Left renal cortex interstitium (tissue), 4 donors: ENCODE measurements around the gene BACH2. TPM values are rescaled to one million over a fixed set of nuclear protein-coding genes. Genes with fewer than 3 reads are reported as not detected.
"Not testable (repeated sequence)": the region's sequence is repeated elsewhere in the genome, so short reads cannot be mapped to it uniquely, and the experiment has no call there.

Experiments used
- DNase-seq, 4 donors: peaks; one replicate each; pipeline ENCODE4 v3.0.0-alpha.2; 2013; ENCODE audit warnings: low read depth in 4 of 4, low spot score in 2 of 4, missing footprints in 1 of 4
- polyA plus RNA-seq, 4 donors: library from polyadenylated mRNA; unstranded; fragments of 120-200 nt; gene quantifications; one replicate each; pipeline ENCODE4 v1.2.1, GENCODE V29; 2013; ENCODE audit not compliant: insufficient read length in 4 of 4

The BACH2 gene
- polyA plus RNA-seq = 1 to 10 TPM; 9.1 to 9.9 (median 9.5) TPM

DNA sequence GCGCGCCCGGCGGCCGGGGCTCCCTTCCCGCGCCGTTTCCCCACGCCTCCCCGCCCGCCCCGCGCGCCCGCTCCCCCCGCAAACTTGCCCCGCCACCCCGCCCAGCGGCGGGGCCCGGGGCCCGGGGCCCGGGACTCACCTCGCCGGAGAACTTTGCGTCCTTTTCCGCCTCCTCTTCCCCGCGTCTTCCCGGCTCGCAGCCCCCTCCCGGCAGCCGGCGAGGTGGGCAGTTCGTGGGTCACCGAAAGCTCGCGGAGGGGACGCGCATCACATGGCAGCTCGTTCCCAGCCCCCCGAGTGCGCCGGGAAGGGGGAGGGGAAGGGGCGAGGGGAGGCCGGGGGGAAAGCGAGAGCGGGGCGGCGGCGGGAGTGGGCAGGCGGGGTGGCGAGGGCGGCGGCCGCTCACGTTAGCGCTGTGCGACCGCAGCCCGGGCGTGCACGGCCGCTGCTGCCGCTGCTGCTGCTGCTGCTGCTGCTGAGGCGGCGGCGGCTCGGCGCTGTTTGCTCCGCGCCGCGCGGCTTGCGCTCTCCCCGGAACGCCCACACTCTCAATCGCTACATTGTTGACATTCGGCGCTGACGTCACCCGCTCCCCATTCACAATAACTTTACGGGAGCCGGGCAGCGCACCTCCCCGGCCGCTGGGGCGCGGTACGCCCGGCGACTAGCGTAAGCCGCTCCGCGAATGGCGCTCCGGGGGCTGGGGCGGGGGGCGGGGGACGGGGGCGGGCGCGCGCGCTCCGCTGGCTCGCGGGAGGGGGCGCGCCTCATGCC lies at the start of gene BACH2:
TSS of gene BACH2 (minus strand) at position 503 of the 774 bp plus-strand sequence. CDS start 287,999 bp downstream, outside the sequence.
- DNase-seq = peak in 1 of 4 donors; percentile 85

DNA sequence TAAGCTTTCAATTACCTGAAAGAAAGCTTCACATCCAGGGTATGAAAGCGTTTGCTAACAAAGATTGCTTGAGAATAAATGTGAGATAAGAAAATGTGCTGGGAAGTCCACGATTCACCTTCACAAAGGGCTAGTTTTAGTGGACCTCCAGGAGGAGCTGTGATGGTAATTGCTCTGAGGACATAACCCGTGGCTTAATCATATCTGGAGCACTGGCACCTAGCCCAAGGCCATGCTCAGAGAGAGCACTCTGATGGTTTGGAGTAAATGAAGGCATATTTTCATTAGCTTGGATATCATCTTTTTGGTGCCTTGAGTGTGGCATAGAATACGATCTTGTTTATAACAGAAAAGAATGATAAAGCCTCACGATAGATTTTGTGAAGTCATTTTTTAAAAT lies 46.9 kb upstream of the BACH2 start:
- DNase-seq = no peak

DNA sequence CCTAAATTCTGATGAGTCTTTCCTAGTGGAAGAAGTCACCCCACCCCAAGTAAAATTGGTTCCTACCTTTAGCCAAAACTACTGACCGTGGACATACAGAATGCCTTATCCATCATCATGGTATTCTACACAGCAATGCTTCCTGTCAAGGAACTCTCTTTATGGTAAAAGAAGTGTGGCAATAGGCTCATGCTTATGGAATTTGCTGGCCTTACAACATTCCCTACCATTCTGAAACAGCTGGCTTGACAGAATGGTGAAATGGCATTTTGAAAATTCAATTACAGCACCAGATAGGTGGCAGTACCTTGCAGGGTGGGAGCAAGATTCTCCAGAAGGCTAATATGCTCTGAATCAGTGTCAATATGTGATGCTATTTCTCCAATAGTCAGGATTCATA lies 41.8 kb upstream of the BACH2 start:
- no peak for DNase-seq

GRCh38 chr6:90336388-90336947 lies 39.8 kb upstream of the BACH2 start:
- no peak for DNase-seq

DNA sequence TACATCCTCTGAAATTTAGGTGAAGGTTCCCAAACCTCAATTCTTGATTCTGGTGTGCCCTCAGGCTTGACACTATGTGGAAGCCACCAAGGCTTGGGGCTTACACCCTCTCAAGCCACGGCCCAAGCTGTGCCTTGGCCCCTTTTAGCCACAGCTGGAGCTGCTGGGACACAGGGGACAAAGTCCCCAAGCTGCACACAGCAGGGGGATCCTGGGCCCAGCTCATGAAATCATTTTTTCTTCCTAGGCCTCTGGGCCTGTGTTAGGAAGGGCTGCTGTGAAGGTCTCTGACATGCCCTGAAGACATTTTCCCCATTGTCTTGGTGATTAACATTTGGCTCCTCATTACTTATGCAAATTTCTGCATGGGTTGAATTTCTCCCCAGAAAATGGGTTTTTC lies 37.3 kb upstream of the BACH2 start:
- DNase-seq = no peak

DNA sequence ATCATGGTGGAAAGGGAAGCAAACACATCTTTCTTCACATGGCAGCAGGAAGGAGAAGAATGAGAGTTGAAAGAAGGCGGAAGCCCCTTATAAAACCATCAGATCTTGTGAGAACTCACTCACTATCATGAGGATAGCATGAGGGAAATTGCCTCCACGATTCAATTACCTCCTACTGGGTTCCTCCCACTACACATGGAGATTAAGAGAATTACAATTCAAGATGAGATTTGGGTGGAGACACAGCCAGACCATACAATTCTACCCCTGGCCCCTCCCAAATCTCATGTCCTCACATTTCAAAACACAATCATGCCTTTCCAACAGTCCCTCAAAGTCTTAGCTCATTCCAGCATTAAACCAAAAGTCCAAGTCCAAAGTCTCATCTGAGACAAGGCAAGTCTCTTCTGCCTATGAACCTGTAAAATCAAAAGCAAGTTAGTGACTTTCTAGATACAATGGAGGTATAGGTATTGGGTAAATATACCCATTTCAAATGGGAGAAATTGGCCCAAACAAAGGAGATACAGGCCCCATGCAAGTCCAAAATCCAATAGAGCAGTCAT lies 36.4 kb upstream of the BACH2 start:
- not testable (repeated sequence) for DNase-seq

GRCh38 chr6:90329386-90330077 lies 32.9 kb upstream of the BACH2 start:
- DNase-seq = no peak

DNA sequence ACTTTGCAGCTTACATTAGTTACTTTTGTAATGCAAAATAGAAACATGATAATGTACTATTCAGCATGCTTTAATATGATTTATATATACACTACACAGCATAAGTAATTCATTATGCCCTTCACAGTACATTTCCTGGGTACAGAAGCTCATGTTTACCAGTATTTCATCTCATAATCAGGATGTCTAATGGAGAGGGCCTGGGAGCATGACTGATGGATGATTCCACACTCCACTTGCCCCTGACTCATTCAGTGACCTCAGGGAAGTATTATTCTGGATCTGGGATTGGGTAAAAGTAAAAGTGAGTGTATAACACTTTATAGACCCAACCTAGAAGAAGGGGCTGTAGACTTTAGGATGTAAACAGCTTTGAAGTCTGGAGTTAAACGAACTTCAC lies 31.4 kb upstream of the BACH2 start:
- DNase-seq = no peak

DNA sequence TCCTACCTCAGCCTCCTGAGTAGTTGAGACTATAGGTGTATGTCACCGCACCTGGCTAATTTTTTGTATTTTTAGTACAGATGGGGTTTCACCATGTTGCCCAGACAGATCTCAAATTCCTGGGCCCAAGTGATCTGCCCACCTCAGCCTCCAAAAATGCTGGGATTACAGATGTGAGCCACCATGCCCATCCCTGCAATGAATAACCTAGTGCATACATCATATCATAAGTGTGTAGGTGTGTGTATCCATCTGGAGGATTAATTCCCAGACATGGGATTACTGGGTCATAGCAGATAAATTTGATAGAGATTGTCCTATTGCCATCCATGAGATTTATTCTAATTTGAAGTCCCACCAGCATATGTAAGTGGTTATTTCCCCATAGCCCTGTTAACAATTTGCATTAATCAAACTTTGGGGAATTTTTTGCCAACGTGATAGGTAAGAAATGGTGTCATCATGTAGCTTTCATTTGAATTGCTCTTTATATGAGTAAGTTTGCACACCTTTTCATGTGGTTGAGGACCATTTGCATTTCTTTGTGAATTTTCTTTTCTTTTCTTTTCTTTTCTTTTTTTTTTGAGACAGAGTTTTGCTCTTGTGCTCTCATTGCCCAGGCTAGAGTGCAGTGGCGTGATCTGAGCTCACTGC lies 29.9 kb upstream of the BACH2 start:
- DNase-seq = no peak

DNA sequence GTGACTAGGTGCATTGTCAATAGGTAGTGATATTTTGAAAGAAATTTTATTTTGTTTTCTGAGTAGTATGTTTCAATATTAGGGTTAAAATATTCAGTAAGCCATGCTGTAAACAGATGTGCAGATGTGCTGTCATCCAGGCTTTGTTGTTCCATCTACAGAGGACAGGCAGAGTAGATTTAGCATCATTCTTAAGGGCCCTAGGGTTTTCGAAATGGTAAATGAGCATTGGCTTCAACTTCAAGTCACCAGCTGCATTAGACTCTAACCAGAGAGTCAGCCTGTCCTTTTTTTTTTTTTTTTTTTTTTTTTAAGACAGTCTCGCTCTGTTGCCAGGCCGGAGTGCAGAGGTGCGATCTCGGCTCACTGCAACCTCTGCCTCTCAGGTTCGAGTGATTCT lies 27.1 kb upstream of the BACH2 start:
- no peak for DNase-seq

DNA sequence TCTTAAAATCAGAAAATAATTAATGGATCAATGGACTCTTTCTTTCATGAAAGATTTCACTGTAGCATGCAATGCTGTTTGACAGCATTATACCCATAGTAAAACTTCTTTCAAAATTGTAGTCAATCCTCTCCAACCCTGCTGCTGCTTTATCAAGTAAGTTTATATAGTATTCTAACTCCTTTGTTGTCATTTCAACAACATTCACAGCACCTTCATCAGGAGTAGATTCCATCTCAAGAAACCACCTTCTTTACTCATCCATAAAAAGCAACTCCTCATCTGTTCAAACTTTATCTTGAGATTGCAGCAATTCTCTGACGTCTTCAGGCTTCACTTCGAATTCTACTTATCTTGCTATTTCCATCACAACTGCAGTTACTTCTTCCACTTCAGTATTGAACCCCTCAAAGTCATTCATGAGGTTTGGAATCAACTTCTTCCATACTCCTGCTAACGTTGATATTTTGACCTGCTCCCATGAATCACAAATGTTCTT lies 26.4 kb upstream of the BACH2 start:
- no peak for DNase-seq

DNA sequence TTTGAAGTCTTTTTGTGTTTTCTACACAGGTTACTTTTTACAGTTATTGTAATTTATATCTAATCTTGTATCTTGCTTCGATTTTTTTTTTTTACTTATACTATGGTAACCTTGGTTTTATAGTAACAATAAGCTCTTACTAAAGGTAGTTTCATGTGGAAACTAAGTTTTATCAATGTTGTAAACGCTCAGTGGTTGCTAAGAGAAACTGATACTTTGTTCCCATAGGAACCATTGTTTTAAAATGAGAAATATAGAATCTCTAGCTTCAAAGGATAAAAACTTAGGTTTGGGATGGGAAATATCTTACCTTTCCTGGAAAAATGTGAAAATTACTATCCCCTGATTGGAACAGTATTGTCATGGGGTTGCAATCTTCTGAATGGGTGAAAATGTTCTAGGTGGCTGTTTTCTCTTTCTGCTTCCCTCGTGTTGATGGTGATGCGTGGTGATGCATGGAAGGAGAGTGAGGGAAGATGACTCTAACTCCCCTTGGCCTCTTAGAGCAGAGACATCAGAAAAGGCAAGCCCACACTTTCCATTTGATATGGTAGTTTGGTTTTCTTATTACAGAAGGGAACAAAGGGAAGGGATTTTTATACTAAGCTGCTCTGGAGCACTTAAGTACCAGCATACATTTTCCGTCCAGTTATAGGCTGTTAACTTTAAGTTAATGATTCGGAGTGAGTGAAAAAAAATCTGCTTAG lies 23.5 kb upstream of the BACH2 start:
- no peak for DNase-seq

GRCh38 chr6:90319044-90319443 lies 22.4 kb upstream of the BACH2 start:
- DNase-seq = no peak

DNA sequence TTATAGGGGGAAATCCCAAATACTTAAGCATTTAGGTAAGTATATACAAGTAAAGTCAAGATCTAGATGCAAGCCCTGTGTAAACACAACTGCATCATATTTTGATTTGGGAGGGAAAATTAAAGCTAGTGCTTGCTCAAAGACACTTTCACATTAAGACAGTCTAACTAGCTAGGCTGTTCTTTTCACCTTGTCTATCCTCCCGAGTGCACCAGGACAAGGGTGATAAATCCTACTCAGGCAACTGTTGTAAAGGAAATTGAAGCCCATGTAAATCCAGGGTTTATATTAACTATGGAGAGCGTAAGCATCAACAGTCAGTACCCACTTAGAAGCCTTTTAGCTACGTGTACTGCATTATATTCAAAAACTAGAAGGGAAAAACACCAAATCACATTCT lies 19.3 kb upstream of the BACH2 start:
- no peak for DNase-seq

- DNase-seq = no peak
Measured at GRCh38 chr6:90315354-90315950, 18.8 kb upstream of the BACH2 start.

DNA sequence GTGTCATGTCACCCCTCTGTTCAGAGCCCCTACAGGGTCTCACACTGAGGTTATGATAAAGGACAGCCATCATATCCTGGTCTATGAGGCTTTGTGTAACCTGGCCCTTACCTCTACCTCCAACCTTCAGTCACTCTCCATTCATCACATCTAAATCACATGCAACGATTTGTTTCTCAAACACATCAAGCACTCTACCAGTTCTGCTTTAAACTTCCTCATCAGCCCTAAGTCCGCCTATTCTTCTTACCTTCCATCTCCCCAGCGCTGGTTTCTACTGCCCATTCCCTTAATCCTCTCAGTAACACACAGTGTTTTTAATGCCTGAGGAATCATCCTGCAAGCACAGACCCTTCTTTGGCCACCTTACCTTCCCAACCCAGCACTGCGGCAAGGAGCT lies 17.9 kb upstream of the BACH2 start:
- DNase-seq = no peak

DNA sequence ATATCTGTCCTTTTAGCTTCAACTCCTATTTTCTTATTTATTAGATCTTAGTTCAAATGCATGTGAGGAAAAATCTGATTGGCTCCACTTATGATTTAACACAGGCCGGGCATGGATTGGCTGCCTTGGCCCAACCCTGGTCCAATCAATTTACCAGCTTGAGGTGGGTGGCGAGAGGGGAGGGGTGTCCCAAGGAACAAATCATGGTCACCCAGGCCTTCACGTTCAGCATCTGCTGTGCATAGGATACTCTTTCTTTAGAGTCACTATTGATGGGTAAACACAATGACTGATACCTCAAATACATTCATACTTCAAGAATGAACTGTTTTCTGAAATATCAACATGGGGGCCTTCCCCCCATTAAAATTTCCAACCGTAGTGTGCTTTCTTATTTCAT lies 14.9 kb upstream of the BACH2 start:
- no peak for DNase-seq

DNA sequence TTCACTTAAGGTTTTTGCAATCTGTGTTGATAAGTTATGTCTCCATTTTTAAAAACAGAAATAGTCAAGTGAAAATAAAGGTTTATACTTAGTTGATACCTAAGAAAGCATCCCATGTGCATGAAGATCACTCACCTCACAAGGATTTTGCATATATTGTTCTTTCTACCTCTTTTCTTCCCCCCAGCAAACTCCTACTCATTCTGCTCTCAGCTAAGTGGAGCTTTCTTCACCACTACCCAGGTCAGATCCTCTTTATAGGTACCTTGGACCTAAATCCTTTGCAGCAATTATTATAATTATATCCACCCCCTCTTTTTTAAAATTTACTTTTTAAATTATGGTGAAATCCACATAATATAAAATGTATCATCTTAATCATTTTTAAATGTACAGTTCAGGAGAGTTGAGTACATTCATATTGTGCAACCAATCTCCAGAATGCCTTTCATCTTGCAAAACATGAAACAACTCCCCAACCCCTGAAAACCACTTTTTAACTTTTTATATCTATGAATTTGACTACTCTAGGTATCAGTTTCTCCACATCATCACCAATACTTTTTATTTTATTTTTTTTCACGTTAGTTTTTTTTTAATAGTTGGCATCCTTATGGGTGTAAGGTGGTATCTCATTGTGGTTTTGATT lies 9.3 kb upstream of the BACH2 start:
- DNase-seq = no peak

- no peak for DNase-seq
Measured at GRCh38 chr6:90304308-90304707, 7.7 kb upstream of the BACH2 start.
